Osteoblast (primary cell): ENCODE measurements around the gene PMEL. TPM values are rescaled to one million over a fixed set of nuclear protein-coding genes. Genes with fewer than 3 reads are reported as not detected.

Source experiments
- DNase-seq: peaks from one replicate; pipeline ENCODE4 v3.0.0; 2011; ENCODE audit warnings: low spot score, mixed read lengths; ENCODE audit not compliant: insufficient read length; ENCODE audit errors: missing footprints
- H2AFZ ChIP-seq: 2 replicates; pipeline ENCODE4 v1.6.0; 2011; ENCODE audit warnings: mild to moderate bottlenecking, low read length
- H3K27ac ChIP-seq: 2 replicates; pipeline ENCODE4 v1.5.1; 2011; ENCODE audit warnings: mild to moderate bottlenecking, low read depth, low read length, moderate library complexity
- H3K27me3 ChIP-seq: 2 replicates; pipeline ENCODE4 v1.6.0; 2012; ENCODE audit warnings: mild to moderate bottlenecking, control low read depth, inconsistent platforms, low read length, moderate library complexity; ENCODE audit not compliant: insufficient read depth
- H3K36me3 ChIP-seq: 2 replicates; pipeline ENCODE4 v1.5.1; 2011; ENCODE audit warnings: mild to moderate bottlenecking, low read length, control low read depth, moderate library complexity; ENCODE audit not compliant: insufficient read depth
- H3K4me1 ChIP-seq: 2 replicates; pipeline ENCODE4 v1.5.1; 2011; ENCODE audit warnings: mild to moderate bottlenecking, low read length, control low read depth, moderate library complexity; ENCODE audit not compliant: insufficient read depth
- H3K4me2 ChIP-seq: 2 replicates; pipeline ENCODE4 v1.6.0; 2011; ENCODE audit warnings: mild to moderate bottlenecking, low read length; ENCODE audit not compliant: insufficient read depth
- H3K4me3 ChIP-seq: fragments of 200-600 bp; sonication (generic); 3 replicates; pipeline ENCODE4 v1.5.1; 2012; ENCODE audit warnings: mild to moderate bottlenecking, low read length, inconsistent platforms; ENCODE audit not compliant: insufficient read depth
- H3K79me2 ChIP-seq: 2 replicates; pipeline ENCODE4 v1.6.0; 2012; ENCODE audit warnings: mild to moderate bottlenecking, low read length, control low read depth, inconsistent platforms; ENCODE audit not compliant: insufficient read depth
- H3K9me3 ChIP-seq: 2 replicates; pipeline ENCODE4 v1.5.1; 2011; ENCODE audit warnings: low read depth, low read length, control low read depth
- H4K20me1 ChIP-seq: 2 replicates; pipeline ENCODE4 v1.6.0; 2012; ENCODE audit warnings: mild to moderate bottlenecking, low read length, control low read depth; ENCODE audit not compliant: insufficient read depth
- CTCF ChIP-seq: IDR thresholded peaks from 2 replicates; pipeline ENCODE4 v1.5.1; 2011; ENCODE audit warnings: mild to moderate bottlenecking, low read depth, low read length, moderate library complexity; ENCODE audit errors: extremely low read depth
- total RNA-seq: library from RNA; depleted of rRNA; stranded (reverse); fragments of >200 nt; gene quantifications from 2 replicates; pipeline ENCODE4 v1.2.3, GENCODE V29; 2012

PMEL gene
- total RNA-seq, 1 donor, result 0.72 TPM

- Histone ChIP-seq H3K4me1 (peaks cover 46% of the 10 kb centered on the region), H3K36me3 (peaks cover 7% of the 10 kb centered on the region), H3K9me3 (no peaks in the 10 kb centered on the region), H3K27ac (no peak overlapping the region), H3K27me3 (no peaks in the 10 kb centered on the region), H3K4me3 (no peak overlapping the region), H4K20me1 (no peaks in the 10 kb centered on the region), H3K4me2 (no peak overlapping the region), H3K79me2 (peaks cover 48% of the 10 kb centered on the region), H2AFZ (no peak overlapping the region)
- DNase-seq, result peak; percentile 27
- no peak for TF ChIP-seq CTCF
Measured at GRCh38 chr12:55929306-55929791, 36.5 kb downstream of the PMEL start.

GRCh38 chr12:55927588-55928502, 38.0 kb downstream of the PMEL start, which contains the start of gene PYM1:
PYM1 (minus strand) TSS chr12:55927894; CDS start chr12:55927761, 133 bp downstream.
- peak; percentile 95 for DNase-seq

GRCh38 chr12:55926738-55927587, 38.9 kb downstream of the PMEL start:
- DNase-seq, result peak; percentile 98
- peaks cover 26% of the 10 kb centered on the region for H3K4me1 ChIP-seq
- no peaks in the 10 kb centered on the region for H3K9me3 ChIP-seq
- H3K27ac ChIP-seq, result peak overlapping the region; percentile 98
- peaks cover 14% of the 10 kb centered on the region for H3K36me3 ChIP-seq
- H2AFZ ChIP-seq, result peak overlapping the region; percentile 84
- TF ChIP-seq CTCF, result peak; percentile 71
- peaks cover 58% of the 10 kb centered on the region for H3K79me2 ChIP-seq
- H3K4me2 ChIP-seq, result peak overlapping the region; percentile 92
- no peaks in the 10 kb centered on the region for H3K27me3 ChIP-seq
- H3K4me3 ChIP-seq, result peak overlapping the region; percentile 98
- H4K20me1 ChIP-seq, result no peaks in the 10 kb centered on the region

More at GRCh38 chr12:55927588-55928502, 38.0 kb downstream of the PMEL start, which contains the start of gene PYM1:
- Histone ChIP-seq H3K9me3 (no peaks in the 10 kb centered on the region), H4K20me1 (no peaks in the 10 kb centered on the region), H3K27ac (peak within 1 kb of the TSS; percentile 98), H3K4me2 (peak within 1 kb of the TSS; percentile 92), H3K79me2 (peaks cover 57% of the 10 kb centered on the region), H3K36me3 (peaks cover 7% of the 10 kb centered on the region), H2AFZ (peak within 1 kb of the TSS; percentile 84), H3K4me3 (peak within 1 kb of the TSS; percentile 98), H3K4me1 (peaks cover 32% of the 10 kb centered on the region), H3K27me3 (no peaks in the 10 kb centered on the region)
- no peak for TF ChIP-seq CTCF
